HG02981 (cell line): ENCODE measurements around the gene SLC38A3.
"Not testable (repeated sequence)": the region's sequence is repeated elsewhere in the genome, so short reads cannot be mapped to it uniquely, and the experiment has no call there.

ENCODE experiments used
- ATAC-seq: cut with Tn5 transposase; IDR thresholded peaks from one replicate; pipeline ENCODE4 v1.9.1; 2021; ENCODE audit warnings: mild to moderate bottlenecking, moderate library complexity; ENCODE audit not compliant: unreplicated experiment

SLC38A3 gene

DNA sequence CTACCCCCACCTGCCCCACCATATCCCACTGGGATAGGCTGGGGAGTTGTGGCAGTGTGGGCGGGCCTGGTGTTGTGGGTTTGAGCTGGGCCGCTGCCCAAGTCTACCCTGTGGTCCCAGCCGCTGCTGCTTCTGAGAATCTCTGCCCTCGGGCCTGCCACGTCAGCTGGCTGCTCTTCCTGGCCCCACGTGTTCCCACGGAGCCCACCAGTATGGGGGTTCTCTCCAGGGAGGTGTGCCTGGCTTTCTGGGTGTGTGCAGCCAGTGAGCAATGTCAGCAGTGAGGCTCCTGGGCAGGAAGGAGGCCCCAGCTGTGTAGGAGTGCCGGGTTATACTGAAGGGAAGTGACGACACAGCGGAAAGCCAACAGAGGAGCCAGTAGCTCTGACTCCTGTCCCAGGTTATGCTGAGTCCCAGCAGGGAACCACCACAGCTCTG, 41.5 kb downstream of the SLC38A3 start:
- ATAC-seq, result peak; percentile 59

GRCh38 chr3:50248387-50248786, 43.3 kb downstream of the SLC38A3 start:
- ATAC-seq, result no peak

- no peak for ATAC-seq
These were observed 44.4 kb downstream of the SLC38A3 start for GRCh38 chr3:50249457-50249856.

- no peak for ATAC-seq
These were observed 45.4 kb downstream of the SLC38A3 start for GRCh38 chr3:50250514-50250913.

DNA sequence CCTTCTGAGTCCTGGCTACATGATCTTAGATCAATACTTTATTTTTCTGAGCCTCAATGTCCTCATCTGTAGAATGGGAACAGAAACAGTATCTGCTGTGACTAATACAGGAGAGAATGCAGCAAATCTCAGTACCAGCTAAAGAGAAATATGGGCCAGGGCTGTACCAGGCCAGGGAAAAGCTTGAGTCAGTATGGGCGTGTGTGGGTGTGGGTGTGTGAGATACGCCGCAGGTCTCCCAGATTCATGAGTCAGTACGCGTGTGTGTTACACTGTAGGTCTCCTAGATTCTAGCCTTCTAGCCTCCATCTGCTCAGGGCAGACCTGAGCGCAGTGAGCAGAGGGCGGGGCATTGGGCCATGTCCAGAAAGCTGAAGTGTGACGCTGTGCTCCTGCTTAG, 46.1 kb downstream of the SLC38A3 start:
- ATAC-seq, result no peak

- ATAC-seq, result no peak
These were observed 49.6 kb downstream of the SLC38A3 start for GRCh38 chr3:50254577-50255250.

GRCh38 chr3:50255251-50255615, 50.2 kb downstream of the SLC38A3 start:
- ATAC-seq, result no peak

DNA sequence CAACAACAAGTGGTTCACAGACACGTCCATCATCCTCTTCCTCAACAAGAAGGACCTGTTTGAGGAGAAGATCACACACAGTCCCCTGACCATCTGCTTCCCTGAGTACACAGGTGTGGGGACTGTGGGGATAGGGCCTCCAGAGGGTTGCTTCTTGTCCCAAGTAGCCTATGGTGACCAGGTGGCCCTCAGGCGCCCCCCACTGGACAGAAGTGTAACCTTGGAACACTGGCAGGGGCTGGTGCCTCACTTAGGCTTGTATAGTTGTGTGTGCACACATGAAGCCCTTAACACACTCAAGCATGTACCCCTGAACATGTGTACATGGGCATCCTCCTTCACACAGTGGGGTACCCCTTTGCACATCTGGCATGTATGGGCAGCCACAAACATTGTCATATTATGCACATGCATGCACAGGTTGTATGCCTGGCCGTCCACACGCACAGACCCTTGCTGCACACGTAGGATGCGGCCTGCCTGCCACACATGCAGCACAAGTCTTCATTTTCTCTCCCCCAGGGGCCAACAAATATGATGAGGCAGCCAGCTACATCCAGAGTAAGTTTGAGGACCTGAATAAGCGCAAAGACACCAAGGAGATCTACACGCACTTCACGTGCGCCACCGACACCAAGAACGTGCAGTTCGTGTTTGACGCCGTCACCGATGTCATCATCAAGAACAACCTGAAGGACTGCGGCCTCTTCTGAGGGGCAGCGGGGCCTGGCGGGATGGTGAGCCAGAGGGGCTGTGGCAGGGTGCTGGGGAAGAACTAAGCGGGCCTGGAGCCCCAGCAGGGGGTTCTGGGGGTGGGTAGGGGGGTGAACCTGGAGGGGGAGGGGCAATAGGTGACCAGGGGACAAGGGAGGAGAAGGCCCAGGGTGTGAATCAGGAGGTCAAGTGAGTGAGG, 52.2 kb downstream of the SLC38A3 start:
- ATAC-seq, result no peak

DNA sequence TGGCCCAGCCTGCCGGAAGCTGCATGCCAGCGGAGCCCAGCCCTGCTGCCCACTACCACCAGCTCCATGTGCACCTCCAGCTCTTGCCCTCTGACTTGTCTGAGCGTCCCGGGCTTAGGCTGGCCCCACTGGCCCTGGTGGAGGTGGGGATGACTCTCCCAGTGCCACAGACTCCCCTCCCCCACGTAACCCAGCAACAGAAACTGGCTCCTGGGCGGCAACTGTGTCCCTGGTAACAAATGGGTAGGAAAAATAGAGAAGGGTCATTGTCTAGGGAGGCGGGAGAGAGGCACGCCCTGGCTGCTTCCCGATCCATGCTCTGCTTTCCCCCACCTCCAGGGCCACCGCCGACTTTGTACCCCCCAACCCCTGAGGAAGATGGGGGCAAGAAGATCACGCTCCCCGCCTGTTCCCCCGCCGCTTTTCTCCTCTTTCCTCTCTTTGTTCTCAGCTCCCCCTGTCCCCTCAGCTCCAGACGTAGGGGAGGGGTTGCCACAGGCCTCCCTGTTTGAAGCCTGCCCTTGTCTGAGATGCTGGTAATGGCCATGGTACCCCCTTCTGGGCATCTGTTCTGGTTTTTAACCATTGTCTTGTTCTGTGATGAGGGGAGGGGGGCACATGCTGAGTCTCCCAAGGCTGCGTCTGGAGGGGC, 53.1 kb downstream of the SLC38A3 start:
- ATAC-seq, result no peak

GRCh38 chr3:50258979-50259378, 53.9 kb downstream of the SLC38A3 start:
- no peak for ATAC-seq

DNA sequence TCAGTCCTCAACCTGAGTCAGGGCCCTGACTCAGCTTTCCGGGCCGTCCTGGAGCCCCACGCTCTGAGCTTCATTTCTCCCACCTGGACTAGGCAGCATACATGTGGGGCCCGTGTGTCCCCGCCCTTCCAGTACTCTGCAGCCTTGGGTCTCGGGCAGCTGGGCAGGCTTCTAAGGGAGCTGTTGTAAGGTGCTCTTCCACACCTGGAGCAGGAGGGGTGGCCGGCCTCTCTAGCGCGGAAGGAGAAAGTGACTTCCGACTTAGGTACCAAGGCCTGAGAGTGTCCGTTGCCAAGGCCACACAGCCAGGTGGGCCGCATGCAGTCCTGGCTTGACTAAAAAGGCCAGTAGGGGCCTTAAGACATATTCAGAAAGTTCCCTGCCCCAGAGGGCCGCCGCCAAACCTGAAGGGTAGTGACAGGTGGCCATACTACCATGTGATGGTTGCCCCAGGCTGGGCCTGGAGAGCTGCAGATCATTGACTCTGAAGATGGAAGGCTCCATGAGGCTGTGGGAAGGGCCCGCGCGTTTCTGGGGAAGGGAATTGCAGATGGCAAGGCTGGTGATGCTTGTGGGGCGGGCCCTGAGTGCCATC, 54.5 kb downstream of the SLC38A3 start:
- peak; percentile 10 for ATAC-seq

GRCh38 chr3:50260027-50260941, 55.2 kb downstream of the SLC38A3 start:
- ATAC-seq, result peak; percentile 88

- ATAC-seq, result no peak
These were observed 55.9 kb downstream of the SLC38A3 start for GRCh38 chr3:50260942-50261441.

- no peak for ATAC-seq
These were observed 56.4 kb downstream of the SLC38A3 start for GRCh38 chr3:50261505-50261904.

DNA sequence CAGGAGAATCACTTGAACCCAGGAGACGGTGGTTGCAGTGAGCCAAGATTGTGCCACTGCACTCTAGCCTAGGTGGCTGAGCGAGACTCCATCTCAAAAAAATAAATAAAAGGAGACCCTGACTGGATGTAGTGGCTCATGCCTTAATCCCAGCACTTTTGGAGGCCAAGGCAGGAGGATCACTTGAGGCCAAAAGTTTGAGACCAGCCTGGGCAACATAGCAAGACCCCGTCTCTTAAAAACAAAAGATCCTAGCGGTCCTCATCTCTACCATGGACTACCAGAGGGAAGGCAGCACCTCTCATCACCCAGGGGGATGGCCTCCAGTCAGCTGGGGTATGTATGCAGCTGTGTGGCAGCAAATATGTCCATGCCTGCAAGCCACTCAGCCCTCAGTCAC, 57.1 kb downstream of the SLC38A3 start:
- ATAC-seq, result not testable (repeated sequence)

GRCh38 chr3:50262778-50263177, 57.7 kb downstream of the SLC38A3 start:
- no peak for ATAC-seq

GRCh38 chr3:50263478-50264382, 58.7 kb downstream of the SLC38A3 start:
- ATAC-seq, result no peak

- ATAC-seq, result no peak
These were observed 59.4 kb downstream of the SLC38A3 start for GRCh38 chr3:50264383-50264963.
